ENCODE measurements around the gene CACNA1B. TPM values are rescaled to one million over a fixed set of nuclear protein-coding genes. Genes with fewer than 3 reads are reported as not detected.

The CACNA1B gene
- total RNA-seq, 1 donor from 2014 or later, result 3.1 TPM

DNA sequence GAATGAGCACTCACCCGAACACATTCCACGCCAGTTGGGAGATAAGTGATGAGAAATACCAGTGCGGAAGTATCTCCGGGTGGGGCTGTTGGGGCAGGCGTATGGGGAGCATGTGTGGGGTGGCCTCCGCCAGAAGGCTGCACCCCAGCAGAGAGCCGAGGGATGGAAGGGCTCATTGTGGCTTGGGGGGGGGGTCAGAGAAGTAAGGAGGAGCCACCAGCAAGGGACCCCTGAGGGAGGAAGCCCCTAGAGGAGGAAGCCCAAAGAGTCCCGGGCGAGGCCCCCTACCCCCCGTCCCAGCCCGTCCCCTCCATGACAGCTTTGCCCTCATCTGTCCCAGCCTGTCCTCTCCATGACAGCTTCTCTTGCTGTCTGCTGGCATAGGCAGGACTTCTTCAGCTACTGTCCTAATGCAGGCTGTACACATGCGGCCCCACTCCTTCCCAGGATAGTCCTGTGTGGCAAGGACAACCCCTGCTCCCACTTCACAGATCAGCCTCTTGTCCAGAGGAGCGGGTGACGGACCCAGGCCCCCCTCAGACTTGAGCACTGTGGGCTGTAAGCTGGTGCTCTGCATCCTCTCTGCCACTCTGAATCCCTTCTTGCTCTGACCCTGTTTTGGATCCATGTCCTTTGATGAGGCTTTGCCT lies 239.6 kb downstream of the CACNA1B start:
- no peak overlapping the region for H3K27ac Mint-ChIP-seq (ENCODE audit: unreplicated experiment)
- H3K4me3 Mint-ChIP-seq, result no peak overlapping the region
- no peaks in the 10 kb centered on the region for H3K36me3 Mint-ChIP-seq (ENCODE audit: low read depth)
- DNase-seq (ENCODE audit: low read depth, low spot score), result no peak
- TF ChIP-seq, protein P1, sequence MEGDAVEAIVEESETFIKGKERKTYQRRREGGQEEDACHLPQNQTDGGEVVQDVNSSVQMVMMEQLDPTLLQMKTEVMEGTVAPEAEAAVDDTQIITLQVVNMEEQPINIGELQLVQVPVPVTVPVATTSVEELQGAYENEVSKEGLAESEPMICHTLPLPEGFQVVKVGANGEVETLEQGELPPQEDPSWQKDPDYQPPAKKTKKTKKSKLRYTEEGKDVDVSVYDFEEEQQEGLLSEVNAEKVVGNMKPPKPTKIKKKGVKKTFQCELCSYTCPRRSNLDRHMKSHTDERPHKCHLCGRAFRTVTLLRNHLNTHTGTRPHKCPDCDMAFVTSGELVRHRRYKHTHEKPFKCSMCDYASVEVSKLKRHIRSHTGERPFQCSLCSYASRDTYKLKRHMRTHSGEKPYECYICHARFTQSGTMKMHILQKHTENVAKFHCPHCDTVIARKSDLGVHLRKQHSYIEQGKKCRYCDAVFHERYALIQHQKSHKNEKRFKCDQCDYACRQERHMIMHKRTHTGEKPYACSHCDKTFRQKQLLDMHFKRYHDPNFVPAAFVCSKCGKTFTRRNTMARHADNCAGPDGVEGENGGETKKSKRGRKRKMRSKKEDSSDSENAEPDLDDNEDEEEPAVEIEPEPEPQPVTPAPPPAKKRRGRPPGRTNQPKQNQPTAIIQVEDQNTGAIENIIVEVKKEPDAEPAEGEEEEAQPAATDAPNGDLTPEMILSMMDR (conservative IDR thresholded peaks at IDR 0.05), result no peak
- H3K4me1 Mint-ChIP-seq, result no peaks in the 10 kb centered on the region
- peaks cover under 1% of the 10 kb centered on the region for H3K27me3 Mint-ChIP-seq (ENCODE audit: low read depth)
- H3K9me3 Mint-ChIP-seq, result no peaks in the 10 kb centered on the region

DNA sequence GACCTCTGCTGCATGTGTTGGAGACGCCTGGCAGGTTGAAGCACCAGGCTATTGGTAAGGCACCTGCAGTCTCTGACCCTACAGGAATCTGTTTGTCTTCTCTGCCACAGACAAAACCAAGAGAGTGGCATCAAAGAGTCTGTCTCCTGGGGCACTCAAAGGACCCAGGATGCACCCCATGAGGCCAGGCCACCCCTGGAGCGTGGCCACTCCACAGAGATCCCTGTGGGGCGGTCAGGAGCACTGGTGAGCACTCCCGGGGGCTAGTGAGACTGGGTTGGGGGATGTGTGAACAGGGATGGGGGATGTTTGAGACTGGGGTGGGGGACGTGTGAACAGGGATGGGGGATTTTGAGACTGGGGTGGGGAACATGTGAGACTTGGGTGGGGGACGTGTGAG lies 240.3 kb downstream of the CACNA1B start:
- TF ChIP-seq, protein P1 (conservative IDR thresholded peaks at IDR 0.05), result no peak
- Mint-ChIP-seq H3K27ac (ENCODE audit: unreplicated experiment) (no peak overlapping the region), H3K4me3 (no peak overlapping the region), H3K36me3 (ENCODE audit: low read depth) (no peaks in the 10 kb centered on the region), H3K4me1 (no peaks in the 10 kb centered on the region), H3K9me3 (no peaks in the 10 kb centered on the region), H3K27me3 (ENCODE audit: low read depth) (no peaks in the 10 kb centered on the region)
- no peak for DNase-seq (ENCODE audit: low read depth, low spot score)

DNA sequence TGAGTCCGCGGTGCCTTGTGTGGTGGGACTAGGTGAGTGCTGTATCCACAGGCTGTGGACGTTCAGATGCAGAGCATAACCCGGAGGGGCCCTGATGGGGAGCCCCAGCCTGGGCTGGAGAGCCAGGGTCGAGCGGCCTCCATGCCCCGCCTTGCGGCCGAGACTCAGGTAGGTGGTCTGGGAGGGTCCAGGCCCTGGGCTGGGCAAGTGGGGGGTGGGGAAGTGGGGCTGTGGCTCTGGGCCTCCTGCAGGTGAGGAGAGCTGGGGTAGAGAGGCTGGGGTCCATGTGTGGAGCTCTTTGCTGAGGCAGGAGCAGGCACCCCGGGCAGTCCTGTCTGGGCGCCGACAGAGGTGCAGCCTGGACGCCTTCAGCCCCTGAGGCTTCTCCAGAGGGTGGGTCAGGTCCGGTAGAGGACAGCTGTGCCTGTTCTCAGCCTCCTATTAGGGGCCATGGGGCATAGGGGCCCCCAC lies 241.1 kb downstream of the CACNA1B start:
- H3K27ac Mint-ChIP-seq (ENCODE audit: unreplicated experiment), result no peak overlapping the region
- H3K4me3 Mint-ChIP-seq, result no peak overlapping the region
- H3K27me3 Mint-ChIP-seq (ENCODE audit: low read depth), result no peaks in the 10 kb centered on the region
- no peaks in the 10 kb centered on the region for H3K36me3 Mint-ChIP-seq (ENCODE audit: low read depth)
- TF ChIP-seq, protein P1 (conservative IDR thresholded peaks at IDR 0.05), result no peak
- H3K9me3 Mint-ChIP-seq, result no peaks in the 10 kb centered on the region
- DNase-seq (ENCODE audit: low read depth, low spot score), result no peak
- H3K4me1 Mint-ChIP-seq, result no peaks in the 10 kb centered on the region

DNA sequence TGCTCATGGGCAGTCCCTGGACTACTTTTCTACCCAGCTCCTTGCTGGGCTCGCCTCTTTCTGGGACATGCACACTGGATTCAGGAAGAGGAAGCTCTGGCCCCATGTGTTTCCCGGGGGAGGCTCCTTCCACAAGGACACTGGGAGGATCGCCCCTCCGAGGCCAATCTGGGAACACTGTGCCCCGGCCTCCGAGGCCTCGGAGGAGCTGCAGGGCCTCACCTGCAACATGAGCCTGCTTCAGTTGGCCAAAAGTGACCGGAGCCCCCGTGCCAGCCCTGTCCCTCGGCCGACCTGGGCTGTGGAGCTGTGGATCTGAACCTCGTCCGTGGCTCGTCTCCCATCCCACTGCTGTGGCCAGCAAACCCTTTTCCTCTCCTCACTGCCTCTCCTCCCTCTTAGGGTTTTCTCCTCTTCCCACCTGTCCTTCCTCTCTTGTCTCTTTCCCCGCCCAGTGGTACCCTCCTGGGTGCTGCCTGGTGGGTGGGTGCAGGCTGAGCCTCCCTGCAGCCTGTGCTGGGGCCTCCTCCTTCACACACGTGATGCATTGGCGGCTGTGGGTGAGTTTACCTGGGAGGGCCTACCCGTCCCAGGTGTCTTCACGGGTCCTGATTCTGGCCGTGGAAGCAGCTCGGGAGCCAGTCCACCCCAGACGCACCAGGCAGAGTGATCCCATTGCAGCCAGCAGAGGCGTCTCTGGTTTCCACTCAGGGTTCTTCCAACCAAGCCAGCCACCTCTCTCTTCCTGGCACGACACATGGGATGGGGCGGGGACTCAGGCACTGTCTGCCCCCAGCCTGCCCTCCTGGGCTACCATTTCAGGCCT lies 241.8 kb downstream of the CACNA1B start:
- no peaks in the 10 kb centered on the region for H3K9me3 Mint-ChIP-seq
- no peaks in the 10 kb centered on the region for H3K4me1 Mint-ChIP-seq

DNA sequence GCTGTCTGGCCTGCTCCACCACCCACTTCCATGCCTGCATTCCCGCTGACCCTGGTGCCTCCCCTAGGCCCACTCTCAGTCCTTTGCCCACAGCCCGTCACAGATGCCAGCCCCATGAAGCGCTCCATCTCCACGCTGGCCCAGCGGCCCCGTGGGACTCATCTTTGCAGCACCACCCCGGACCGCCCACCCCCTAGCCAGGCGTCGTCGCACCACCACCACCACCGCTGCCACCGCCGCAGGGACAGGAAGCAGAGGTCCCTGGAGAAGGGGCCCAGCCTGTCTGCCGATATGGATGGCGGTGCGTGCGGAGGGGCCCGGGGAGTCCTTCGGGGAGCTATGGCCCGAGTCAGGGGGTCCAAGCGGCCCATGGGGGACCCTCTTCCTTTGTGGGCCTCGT lies 242.5 kb downstream of the CACNA1B start:
- TF ChIP-seq, protein P1 (conservative IDR thresholded peaks at IDR 0.05), result no peak
- no peaks in the 10 kb centered on the region for H3K27me3 Mint-ChIP-seq (ENCODE audit: low read depth)
- no peaks in the 10 kb centered on the region for H3K36me3 Mint-ChIP-seq (ENCODE audit: low read depth)
- H3K9me3 Mint-ChIP-seq, result no peaks in the 10 kb centered on the region
- H3K4me1 Mint-ChIP-seq, result no peaks in the 10 kb centered on the region
- H3K4me3 Mint-ChIP-seq, result no peak overlapping the region
- no peak for DNase-seq (ENCODE audit: low read depth, low spot score)
- H3K27ac Mint-ChIP-seq (ENCODE audit: unreplicated experiment), result no peak overlapping the region

More for the DNA sequence above, 241.8 kb downstream of the CACNA1B start:
- TF ChIP-seq, protein P1 (conservative IDR thresholded peaks at IDR 0.05), result no peak
- no peak for DNase-seq (ENCODE audit: low read depth, low spot score)
- H3K27me3 Mint-ChIP-seq (ENCODE audit: low read depth), result no peaks in the 10 kb centered on the region
- H3K4me3 Mint-ChIP-seq, result no peak overlapping the region
- no peaks in the 10 kb centered on the region for H3K36me3 Mint-ChIP-seq (ENCODE audit: low read depth)
- no peak overlapping the region for H3K27ac Mint-ChIP-seq (ENCODE audit: unreplicated experiment)

All from neural crest cell (in vitro differentiated cells).